GM21825 (cell line): Measurements from ENCODE around the gene RAI14.

ENCODE experiments used
- ATAC-seq: cut with Tn5 transposase; IDR thresholded peaks from one replicate; pipeline ENCODE4 v1.9.1; 2021; ENCODE audit warnings: mild to moderate bottlenecking, moderate library complexity; ENCODE audit not compliant: unreplicated experiment

The RAI14 gene

DNA sequence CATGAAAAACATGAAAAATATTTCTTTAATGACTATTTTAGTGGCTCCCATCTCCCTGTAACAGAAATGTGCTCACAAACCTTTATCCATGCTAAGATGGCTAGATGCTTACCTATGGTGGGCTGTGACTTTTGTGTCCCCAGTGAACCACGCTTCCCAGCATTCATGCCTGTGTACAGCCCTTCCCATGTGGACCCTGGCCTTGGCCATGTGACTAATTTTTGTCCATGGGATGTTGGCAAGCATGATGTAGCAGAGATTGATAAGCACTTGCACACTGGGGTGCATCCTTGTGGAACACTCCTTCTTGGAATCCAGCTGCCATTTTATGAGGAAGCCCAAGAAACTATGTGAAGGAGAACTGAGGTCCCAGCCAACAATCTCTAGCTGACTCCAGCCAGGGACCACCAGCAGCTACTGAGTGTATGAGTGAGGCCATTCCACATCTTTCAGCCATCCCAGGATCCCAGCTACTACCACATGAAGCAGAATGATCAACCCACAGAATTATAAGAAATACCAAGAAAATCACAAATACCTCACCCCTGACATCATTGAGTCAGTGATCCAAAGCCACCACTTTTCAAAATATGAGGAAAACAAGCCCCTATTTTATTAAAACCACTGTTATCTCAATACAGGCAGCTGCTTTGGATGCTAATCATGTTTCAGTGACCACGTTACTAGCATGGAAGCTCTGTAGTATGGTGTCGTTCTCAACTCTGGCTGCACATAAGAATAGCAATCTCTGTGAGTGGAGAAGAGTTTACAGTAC, 16.1 kb upstream of the RAI14 start:
- ATAC-seq = no peak

DNA sequence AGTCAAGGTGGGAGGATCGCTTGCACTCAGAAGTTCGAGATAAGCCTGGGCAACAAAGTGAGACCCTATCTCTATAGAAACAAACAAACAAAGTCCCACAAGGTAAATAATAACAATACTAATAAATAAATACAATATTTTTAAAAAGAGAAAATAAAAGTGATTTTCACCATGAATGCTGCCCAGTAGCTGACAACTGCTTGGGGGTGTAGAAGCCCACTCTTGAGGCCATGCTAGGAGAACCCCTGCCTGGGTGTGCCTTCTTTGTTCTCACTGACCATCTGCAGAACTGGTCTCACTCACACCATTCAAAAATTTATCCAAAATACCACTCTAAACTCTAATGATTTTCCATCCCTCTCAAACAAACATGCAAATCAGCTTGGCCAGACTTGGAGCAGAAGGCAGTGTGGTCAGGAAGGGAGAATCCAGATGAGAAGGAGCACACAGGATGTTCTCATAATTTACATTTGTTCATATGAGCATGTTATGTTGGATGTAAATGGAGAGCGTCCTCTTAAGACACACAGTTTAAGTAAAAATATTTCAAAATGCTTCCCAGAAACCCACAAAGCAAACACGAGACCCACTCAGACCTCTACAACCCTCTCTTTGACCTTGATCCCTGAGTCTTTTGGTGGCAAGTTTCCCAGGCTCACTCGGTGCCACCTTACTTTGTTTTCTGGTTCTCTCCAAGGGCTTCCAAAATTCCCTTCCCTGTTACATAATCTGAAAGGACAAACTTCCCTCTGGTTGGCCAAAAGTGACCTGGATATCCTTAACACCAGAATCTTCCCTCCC, 7.9 kb upstream of the RAI14 start:
- ATAC-seq = no peak

DNA sequence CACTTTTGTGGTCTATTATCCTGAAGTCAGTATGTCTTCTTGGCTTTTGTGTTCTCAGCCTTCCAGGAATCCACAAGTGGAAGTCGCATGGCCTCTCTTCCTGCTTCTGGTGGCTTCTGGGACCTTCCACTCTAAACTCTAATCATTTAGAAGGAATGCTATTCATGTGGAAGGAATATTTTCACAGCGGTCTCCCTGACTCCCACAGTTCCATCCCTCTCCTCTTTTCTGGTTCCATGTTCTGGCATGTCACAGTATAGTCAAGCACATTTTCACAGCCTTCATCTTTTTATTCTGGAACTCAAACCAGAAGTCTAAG, 7.3 kb upstream of the RAI14 start:
- ATAC-seq = no peak

DNA sequence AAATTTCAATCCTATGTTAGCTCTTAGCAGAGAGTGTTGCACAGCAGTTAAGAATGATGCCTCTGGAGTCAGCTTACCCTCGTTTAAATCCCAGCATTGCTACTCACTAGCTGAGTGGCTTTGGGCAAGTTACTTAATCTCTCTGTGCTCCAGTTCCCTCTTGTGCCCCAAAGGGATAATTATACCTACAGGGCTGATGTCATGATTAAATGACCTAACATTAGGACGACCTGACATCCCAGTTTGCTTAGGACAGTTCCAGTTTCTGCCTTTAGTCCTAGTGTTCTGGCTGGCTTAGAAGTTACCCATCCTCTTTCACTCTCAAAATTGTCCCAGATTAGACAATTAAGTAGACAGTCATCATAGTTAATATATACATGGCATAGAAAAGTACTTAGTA, 4.3 kb upstream of the RAI14 start:
- no peak for ATAC-seq

DNA sequence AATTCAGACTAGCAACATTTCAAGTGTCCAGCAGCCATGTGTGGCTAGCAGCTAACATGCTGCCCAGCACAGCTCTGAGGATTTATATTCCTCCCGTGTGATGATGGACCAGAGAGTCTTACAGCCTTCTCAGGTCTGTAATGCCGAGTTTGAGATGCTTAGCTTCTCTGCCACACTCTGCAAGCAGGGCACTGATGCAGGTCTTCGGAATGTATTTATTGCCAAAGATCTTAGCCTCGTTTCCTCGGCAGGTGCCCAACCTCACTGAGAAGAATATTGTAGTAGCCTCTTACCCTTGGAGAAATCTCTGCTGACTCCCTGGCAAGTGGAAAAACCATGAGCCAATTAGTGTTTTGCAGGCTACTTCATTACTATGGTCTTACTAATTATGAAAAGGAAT, 3.7 kb upstream of the RAI14 start:
- ATAC-seq = no peak

DNA sequence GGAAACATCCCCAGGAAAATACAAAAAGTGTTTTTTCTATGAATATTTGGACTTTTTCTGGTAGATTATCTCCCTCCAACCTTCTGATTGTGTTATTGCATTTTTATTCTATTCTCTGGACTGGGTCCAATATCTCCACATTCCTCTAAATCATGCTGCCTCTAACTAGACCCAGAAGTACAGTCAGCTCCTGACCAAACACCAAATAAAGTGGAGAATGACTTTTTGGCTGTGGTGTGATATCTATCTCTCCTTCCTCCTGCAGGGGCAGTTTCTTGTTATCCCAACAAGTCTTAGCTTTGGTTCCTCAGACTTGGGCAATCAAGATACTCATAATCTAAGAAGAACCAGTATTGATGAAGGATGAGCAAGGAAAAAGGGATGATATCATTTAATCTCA, 3.2 kb upstream of the RAI14 start:
- no peak for ATAC-seq

DNA sequence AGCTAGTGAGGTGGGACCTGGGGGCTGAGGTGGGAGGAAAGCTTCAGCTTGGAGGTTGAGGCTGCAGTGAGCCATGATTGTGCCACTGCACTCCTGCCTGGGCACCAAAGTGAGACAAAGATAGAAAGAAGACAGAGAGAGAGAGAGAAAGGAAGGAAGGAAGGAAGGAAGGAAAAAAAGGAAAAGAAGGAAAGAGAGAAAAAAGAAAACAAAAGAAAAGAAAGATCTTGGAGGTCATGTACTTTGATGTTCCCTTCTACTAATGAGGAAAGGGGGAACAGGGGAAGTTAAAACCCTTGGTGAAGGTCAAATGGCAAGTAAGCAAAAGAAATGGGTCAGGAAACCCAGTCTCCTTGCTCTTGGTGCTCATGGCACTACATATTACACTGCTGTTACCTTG, 2.4 kb upstream of the RAI14 start:
- ATAC-seq = no peak

DNA sequence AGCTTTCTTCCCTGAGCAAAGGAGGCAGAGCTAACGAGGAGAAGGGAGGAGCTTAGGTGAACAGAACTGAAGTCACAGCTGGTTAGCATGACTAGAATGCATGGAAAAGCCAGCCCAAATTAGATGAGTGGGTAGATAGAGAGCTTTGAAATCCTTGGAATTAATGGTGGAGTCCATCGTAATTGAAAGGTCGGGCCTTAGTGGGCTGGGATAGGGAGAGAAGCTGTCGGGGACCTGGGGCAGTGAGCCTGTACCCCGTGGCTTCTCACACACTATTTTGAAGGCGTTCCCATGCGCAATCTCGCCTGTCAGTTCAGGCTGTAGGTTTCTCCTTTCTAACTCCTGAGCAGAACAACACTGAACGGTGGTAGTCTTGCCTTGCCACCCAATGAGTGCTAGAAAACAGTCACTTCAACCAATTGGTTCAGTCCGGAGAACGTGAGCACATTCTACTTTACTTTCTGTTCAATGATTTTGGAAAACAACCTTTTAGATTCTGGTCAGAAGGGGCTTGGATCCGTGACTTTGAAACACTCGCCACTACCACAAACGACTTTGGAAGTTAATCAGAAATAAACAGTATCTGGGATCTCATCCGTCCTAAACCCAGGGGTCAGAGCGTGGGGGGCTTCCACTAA, 655 bp upstream of the RAI14 start:
- no peak for ATAC-seq

DNA sequence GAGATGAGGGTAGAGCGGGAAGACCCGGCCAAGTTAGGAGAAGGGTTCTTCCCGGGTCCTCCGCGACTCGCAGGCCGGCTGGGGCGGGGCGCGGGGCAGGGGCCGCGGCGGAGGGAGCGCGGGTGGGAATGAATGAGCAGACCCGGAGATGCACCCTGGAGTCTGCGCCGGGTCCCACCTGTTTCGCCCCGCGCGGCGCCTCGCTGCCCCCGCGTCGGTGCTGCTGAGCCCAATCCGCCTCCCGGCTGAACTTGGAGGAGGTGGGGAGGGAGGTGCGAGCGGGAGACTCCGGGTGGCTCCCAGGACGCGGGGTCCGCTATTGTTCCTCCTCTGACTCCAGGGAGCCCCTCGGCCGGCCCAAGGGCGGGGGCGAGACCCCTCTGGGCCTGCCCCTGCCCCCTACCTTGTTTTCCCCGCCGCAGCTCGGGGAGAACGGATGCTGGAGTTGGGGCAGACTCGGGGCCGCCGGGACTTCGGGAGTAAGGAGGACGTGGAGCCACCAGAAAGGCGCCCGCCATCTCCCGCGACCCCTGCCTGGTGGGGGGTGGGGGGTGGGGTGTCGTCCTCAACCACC, 659 bp downstream of the RAI14 start:
- no peak for ATAC-seq

DNA sequence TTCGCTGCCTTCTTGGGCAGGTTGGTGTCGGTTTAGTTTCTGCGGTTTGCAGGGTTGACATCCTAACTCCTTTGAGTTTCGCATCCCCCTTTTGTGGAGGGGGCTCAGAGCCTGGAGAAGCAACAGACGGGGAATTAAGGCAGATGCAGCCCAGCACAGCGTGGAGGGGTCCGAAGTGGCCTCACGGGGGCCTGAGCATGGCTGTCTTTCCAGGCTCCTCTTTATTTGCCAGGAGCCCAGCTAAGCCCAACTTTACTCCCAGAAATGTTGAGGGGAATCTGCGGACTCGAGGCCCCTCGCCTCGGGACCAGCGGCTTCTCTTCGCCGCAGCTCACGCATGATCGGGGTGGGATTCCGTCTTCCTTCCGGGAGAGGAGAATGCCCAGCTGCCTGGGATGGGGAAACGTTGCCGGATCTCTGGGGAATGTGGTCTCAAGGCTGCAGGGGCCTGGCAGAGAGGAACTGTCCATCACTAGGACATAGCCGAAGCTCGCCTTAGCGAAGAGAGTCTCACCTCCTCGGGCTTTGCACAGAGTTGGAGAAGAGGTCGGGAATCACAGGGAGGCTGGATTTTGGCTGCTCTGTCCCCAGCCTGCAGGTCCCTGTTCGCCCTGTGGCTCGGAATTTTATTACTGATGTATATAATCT, 1.3 kb downstream of the RAI14 start:
- no peak for ATAC-seq

DNA sequence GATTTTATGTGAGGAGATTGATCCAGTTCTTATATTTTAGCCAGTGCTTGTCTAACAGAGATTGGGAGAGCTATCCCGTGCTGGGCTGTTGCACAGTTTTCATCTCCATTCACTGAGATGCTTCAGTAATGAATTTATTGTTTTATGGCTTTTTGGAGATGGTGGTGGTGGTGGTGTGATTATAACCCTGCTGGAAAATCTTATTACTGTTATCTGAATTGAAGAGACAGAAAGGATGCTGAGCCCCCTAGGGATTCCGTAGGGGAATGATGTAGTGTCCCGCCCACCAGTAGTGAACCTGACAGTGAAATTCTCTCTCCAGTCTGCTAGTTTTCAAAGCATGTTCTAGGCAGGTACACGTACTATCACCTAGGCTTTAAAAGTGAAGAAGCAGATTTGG, 1.9 kb downstream of the RAI14 start:
- ATAC-seq = no peak

DNA sequence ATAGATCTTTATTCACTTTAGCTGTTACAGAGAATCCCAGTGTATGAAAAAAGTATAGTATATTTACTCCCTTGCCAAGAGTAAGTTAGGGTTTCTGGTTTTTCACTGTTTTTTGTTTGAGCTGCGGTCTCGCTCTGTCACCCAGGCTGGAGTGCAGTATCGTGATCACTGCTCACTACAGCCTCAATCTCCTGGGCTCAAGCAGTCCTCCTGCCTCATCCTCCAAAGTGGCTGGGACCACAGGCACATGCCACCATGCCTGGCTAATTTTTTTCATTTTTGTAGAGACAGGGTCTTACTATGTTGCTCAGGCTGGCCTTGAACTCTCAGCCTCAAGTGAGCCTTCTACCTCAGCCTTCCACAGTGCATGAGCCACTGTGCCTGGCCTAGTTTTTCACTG, 3.0 kb downstream of the RAI14 start:
- no peak for ATAC-seq

DNA sequence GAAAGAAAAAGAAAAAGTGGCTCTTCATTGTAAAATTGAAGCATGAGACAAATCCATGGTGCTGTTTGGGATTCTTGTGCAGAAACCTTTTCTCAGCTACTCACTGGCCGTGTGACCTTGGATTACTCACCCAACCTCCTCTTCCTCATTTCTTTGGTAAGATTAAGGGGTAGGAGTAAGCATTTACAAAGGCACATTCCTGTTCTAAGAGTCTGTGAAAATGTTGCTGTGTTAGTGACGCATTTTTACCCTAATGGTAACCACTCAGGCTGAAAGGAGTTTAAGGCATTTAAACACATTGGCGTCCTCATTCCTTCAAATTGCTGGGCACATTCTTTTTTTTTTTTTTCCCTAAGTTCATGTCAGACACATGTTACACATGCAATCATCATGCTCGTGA, 4.3 kb downstream of the RAI14 start:
- no peak for ATAC-seq

DNA sequence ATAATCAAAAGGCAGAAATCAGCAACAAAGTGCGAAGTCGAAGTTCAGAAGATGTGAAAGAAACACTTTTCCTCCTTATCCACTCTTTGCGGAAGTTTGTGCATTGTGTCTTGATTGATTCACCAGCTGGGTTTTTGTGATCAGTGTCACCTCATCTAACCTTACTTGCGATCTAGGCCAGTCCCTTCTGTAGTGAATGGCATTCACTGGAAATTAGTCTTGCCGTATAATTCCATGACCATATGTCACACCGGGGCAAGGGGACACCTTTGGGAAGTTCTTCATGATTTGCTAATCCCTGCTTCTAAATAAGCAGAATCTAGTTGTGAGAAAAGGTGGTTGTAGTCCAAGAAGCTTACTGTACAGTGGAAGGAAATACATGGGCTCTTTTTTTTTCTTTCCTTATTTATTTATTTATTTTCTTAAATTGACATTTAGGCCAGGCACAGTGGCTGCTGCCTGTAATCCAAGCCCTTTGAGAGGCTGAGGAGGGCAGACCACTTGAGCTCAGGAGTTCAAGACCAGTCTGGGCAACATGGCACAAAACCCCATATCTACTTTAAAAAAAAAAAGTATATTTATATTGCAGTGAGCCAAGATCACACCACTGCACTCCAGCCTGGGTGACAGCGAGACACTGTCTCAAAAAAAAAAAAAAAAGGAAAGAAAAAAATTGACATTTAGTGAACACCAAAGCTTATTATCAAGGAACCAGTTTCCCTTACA, 7.8 kb downstream of the RAI14 start:
- ATAC-seq = no peak

DNA sequence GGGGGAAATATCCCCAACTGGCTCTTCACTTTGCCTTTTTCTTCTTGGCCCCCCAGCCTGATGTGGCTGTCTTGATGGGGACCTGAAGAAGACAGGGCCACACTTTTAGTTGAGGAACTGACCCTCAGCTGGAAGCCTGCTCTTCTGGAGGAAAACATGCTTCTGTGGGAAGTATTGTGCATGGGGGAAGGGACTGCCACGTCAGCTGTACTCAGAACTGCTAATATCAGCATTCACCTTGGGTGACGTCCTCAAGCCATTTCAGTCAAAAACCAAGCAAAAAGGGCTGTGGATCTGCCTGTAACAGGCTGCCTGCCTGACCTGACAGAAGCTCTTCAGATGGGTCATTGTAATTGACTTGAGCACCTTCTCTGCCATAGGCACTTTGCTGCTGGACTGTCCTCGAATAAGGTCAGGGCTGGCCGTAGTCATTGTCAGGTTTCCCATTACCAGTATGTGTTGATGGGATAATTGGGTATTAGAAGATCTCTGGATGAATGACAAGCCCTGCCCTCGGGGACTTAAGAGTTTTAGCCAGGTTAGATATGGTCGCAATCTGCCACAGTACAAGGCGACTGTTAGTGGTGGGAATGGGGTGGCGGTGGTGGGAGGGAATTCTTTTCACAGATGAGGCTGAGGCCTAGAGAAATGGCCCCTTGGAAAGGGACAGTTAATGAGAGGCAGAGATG, 10.4 kb downstream of the RAI14 start:
- ATAC-seq = no peak

DNA sequence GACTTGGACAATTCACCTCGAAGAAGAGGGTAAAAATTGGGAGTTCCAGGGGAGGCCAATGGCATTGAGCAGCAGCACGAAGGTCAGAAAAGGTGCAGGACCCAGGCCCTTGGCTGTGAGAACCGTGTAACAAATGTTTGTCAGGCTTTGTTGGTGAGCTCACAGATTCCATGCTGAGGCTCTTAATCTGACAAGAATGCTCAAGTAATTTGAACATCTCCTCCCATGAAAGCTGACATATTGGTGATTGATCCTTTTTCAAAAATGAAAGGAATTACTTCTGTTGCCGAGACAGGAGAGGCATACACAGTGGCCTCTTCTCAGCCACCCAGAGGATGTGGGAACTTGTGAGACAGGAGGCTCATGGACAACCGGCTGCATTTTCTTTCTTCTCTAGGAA, 11.6 kb downstream of the RAI14 start:
- no peak for ATAC-seq

DNA sequence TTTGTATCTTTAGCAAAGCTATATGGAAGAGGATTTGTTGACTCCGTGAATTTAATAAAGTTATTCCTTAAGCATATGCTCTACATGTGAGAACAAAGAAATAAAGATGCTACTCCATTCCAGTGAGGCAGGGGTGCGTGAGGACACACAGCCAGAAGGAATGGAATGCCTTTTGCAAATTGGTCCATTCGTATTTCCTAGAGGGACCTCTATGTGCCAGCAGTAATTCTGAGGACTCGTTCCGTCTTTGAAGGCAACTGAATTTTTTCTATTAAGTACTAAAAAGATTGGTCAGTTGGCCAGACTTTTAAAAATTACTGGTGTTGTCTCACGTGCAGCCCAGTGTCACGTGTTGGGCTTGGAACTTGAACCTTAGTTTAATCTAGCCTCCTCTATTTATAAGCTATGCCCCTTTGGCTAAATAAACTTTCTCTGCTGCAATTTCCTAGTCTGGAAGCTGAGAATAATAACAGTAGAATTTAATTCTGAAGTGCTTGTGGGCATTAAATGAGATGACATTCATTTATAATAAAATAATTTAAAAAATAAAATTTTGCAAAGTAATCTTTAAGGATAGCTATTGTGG, 13.9 kb downstream of the RAI14 start:
- no peak for ATAC-seq

DNA sequence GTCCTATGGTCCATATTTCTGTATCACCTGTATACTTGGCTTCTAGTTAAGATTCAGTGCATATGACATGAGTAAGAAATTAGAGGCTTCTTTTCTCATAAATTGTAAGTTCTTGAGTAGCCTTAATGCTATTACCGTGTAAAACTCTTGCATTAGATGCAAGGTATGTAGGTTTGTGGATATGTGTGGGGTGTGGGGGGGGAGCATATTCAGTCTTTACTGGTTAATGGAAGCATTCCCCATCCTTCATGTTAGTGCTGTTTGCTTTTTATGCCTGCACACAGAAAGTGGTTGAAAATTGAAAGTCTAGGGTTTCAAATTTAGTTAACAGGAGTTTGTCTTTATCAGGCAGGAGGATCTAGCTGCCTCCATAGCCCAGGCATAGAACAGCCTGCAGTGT, 16.1 kb downstream of the RAI14 start:
- ATAC-seq = no peak

DNA sequence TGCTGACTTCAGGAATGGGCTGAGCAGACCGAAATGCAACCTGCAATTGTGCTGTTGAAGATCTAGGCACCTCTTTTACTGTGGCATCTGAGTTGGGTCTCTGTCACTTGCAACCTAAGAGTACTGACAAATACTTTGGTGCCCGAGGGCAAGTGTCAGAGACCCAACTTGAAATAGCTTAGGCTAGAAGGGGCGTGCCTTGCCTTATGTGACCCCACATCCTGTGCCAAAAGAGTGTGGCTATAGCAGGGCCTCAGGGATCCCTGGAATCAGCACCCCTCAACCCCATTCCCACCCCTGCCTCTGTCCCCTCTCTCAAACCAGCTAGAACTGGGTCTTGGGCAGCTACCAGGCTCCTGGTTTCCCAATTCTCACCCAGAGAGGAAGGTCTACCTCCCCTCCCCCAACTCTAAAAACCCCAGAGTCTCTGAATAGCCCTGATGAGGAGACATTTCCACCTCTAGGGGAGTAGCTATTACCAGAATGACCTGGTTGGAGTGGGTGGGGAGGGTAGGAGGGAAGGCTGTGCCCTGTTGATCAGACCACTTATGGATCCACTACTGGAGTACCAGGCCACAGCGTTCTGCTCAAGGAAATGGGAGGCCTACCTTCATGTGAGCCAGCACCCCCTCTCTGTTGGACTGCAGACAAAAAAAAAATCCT, 17.5 kb downstream of the RAI14 start:
- no peak for ATAC-seq
